GM19238 (cell line): Measurements from ENCODE around the gene METTL8.
"Not testable (repeated sequence)": the region's sequence is repeated elsewhere in the genome, so short reads cannot be mapped to it uniquely, and the experiment has no call there.

Experiments
- DNase-seq: peaks from one replicate; pipeline ENCODE4 v3.0.0; 2011; ENCODE audit warnings: low spot score; ENCODE audit not compliant: insufficient read length

Gene METTL8

GRCh38 chr2:171402906-171403580 is 30.7 kb downstream of the METTL8 start:
- no peak for DNase-seq

GRCh38 chr2:171401947-171402346 is 31.8 kb downstream of the METTL8 start:
- DNase-seq, result no peak

- no peak for DNase-seq
Measured at GRCh38 chr2:171400395-171400794, 33.4 kb downstream of the METTL8 start.

GRCh38 chr2:171399292-171399691 is 34.5 kb downstream of the METTL8 start:
- DNase-seq, result no peak

GRCh38 chr2:171394164-171394740 is 39.5 kb downstream of the METTL8 start:
- DNase-seq, result no peak

- DNase-seq, result no peak
Measured at GRCh38 chr2:171393487-171393886, 40.3 kb downstream of the METTL8 start.

GRCh38 chr2:171391532-171391931 is 42.3 kb downstream of the METTL8 start:
- DNase-seq, result no peak

- no peak for DNase-seq
Measured at GRCh38 chr2:171390941-171391516, 42.8 kb downstream of the METTL8 start.

- DNase-seq, result no peak
Measured at GRCh38 chr2:171389780-171390179, 44.0 kb downstream of the METTL8 start.

GRCh38 chr2:171389325-171389724 is 44.5 kb downstream of the METTL8 start:
- no peak for DNase-seq

GRCh38 chr2:171387052-171387451 is 46.7 kb downstream of the METTL8 start:
- no peak for DNase-seq

GRCh38 chr2:171386627-171387026 is 47.2 kb downstream of the METTL8 start:
- no peak for DNase-seq

- no peak for DNase-seq
Measured at GRCh38 chr2:171383134-171383533, 50.7 kb downstream of the METTL8 start.

- not testable (repeated sequence) for DNase-seq
Measured at GRCh38 chr2:171382175-171382574, 51.6 kb downstream of the METTL8 start.

- not testable (repeated sequence) for DNase-seq
Measured at GRCh38 chr2:171377852-171378251, 55.9 kb downstream of the METTL8 start.

- DNase-seq, result no peak
Measured at GRCh38 chr2:171367692-171368091, 66.1 kb downstream of the METTL8 start.

- DNase-seq, result no peak
Measured at GRCh38 chr2:171365778-171366177, 68.0 kb downstream of the METTL8 start.

GRCh38 chr2:171365232-171365631 is 68.6 kb downstream of the METTL8 start:
- no peak for DNase-seq

GRCh38 chr2:171362396-171362795 is 71.4 kb downstream of the METTL8 start:
- no peak for DNase-seq

GRCh38 chr2:171360905-171361304 is 72.9 kb downstream of the METTL8 start:
- DNase-seq, result no peak

GRCh38 chr2:171353746-171354145 is 80.0 kb downstream of the METTL8 start:
- DNase-seq, result not testable (repeated sequence)

GRCh38 chr2:171348056-171348455 is 85.7 kb downstream of the METTL8 start:
- DNase-seq, result no peak

- no peak for DNase-seq
Measured at GRCh38 chr2:171347591-171348032, 86.2 kb downstream of the METTL8 start.
